GM23248 (cell line): ENCODE measurements around the gene FGF14. TPM values are rescaled to one million over a fixed set of nuclear protein-coding genes. Genes with fewer than 3 reads are reported as not detected.

Experiments
- DNase-seq: peaks from one replicate; pipeline ENCODE4 v3.0.0-alpha.2; 2015
- H2AFZ ChIP-seq: fragments of 200-600 bp; sonication (generic); 2 replicates; pipeline ENCODE4 v1.6.1; 2016; ENCODE audit warnings: antibody characterized with exemption
- H3F3A ChIP-seq: fragments of 200-600 bp; sonication (generic); 2 replicates; pipeline ENCODE4 v1.6.1; 2016; ENCODE audit warnings: mild to moderate bottlenecking, antibody characterized with exemption, mixed run types; ENCODE audit not compliant: insufficient read depth
- H3K27ac ChIP-seq: fragments of 200-600 bp; sonication (generic); 2 replicates; pipeline ENCODE4 v1.5.1; 2016; ENCODE audit warnings: mild to moderate bottlenecking
- H3K27me3 ChIP-seq: fragments of 200-600 bp; sonication (generic); replicated peaks from 2 replicates; pipeline ENCODE4 v1.6.1; 2016; ENCODE audit warnings: mild to moderate bottlenecking; ENCODE audit not compliant: insufficient read depth
- H3K36me3 ChIP-seq: fragments of 200-600 bp; sonication (generic); 2 replicates; pipeline ENCODE4 v1.6.1; 2016; ENCODE audit warnings: low read depth, mild to moderate bottlenecking
- H3K4me1 ChIP-seq: fragments of 200-600 bp; sonication (generic); 2 replicates; pipeline ENCODE4 v1.6.1; 2016; ENCODE audit warnings: mild to moderate bottlenecking; ENCODE audit not compliant: insufficient read depth
- H3K4me2 ChIP-seq: fragments of 200-600 bp; sonication (generic); one replicate; pipeline ENCODE4 v1.6.1; 2016; ENCODE audit warnings: mild to moderate bottlenecking; ENCODE audit not compliant: unreplicated experiment
- H3K4me3 ChIP-seq: fragments of 200-600 bp; sonication (generic); 2 replicates; pipeline ENCODE4 v1.5.1; 2016; ENCODE audit warnings: mild to moderate bottlenecking
- H3K79me2 ChIP-seq: fragments of 200-600 bp; sonication (generic); 2 replicates; pipeline ENCODE4 v1.6.1; 2016; ENCODE audit warnings: mild to moderate bottlenecking; ENCODE audit not compliant: insufficient read depth
- H3K9ac ChIP-seq: fragments of 200-600 bp; sonication (generic); 2 replicates; pipeline ENCODE4 v1.6.1; 2016; ENCODE audit warnings: mild to moderate bottlenecking
- H3K9me2 ChIP-seq: fragments of 200-600 bp; sonication (generic); 2 replicates; pipeline ENCODE4 v1.6.1; 2016; ENCODE audit warnings: mixed run types, mild to moderate bottlenecking, moderate library complexity; ENCODE audit not compliant: insufficient read depth
- H3K9me3 ChIP-seq: fragments of 200-600 bp; sonication (generic); one replicate; pipeline ENCODE4 v1.6.1; 2017; ENCODE audit warnings: low read depth
- H4K20me1 ChIP-seq: fragments of 200-600 bp; sonication (generic); 2 replicates; pipeline ENCODE4 v1.6.0; 2016; ENCODE audit not compliant: insufficient read depth
- EZH2 ChIP-seq: fragments of 200-600 bp; sonication (generic); IDR thresholded peaks from 2 replicates; pipeline ENCODE4 v1.6.1; 2018; ENCODE audit warnings: antibody characterized with exemption, mild to moderate bottlenecking; ENCODE audit not compliant: insufficient read depth, poor library complexity, severe bottlenecking
- EZH2phosphoT487 ChIP-seq: fragments of 200-600 bp; sonication (generic); IDR thresholded peaks from 2 replicates; pipeline ENCODE4 v1.6.1; 2018; ENCODE audit warnings: antibody characterized with exemption, moderate library complexity, mild to moderate bottlenecking, low read depth; ENCODE audit not compliant: insufficient read depth
- WGBS, 2 experiments: methylation state at CpG; one replicate each; pipeline ENCODE4 v1.1.6; 2015 to 2017; ENCODE audit warnings: low lambda C conversion rate in 2 of 2, low coverage in 1 of 2; ENCODE audit errors: missing lambda C conversion rate in 2 of 2; 5-methylcytosine and 5-hydroxymethylcytosine counted together
- in situ Hi-C: fragments of 300-500 bp; cut with MboI; formaldehyde crosslinking; loops from 2 replicates; pipeline ENCODE4 v1.15.0; 2020
- polyA plus RNA-seq: library from polyadenylated mRNA; unstranded; fragments of >200 nt; fragmentation: Nextera tagmentation; extraction: Ambion mirVana; gene quantifications from 2 replicates; pipeline ENCODE4 v1.2.1, GENCODE V29; 2016
- total RNA-seq: library from RNA; depleted of rRNA; stranded (reverse); fragments of >200 nt; shearing (Covaris generic); gene quantifications from 2 replicates; pipeline ENCODE4 v1.2.3, GENCODE V29; 2014

Gene FGF14
- total and polyA plus RNA-seq, 2 experiments from 2014 or later: 1.9 TPM; not detected in 1

DNA sequence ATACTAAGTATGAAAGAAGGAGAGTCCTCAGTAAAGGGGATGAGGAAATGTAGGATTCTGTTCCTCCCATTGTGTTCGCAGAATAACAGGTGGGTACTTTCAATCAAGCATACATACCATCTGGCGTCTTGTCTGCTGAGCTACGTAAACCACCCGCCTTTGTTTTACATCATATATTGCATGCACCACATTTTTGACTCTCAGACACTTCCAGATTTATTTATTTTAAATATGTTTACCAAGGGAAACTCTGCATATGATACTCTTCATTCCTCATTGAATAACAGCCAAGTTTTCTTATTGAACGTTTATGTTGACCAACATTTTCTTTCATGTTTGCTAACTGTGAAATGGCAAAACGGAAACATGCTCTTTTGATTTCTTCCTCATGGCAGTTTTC, 174.1 kb downstream of the FGF14 start:
- no peaks in the 10 kb centered on the region for H3F3A ChIP-seq
- no peak overlapping the region for H2AFZ ChIP-seq
- H3K27ac ChIP-seq: no peak overlapping the region
- H3K36me3 ChIP-seq: no peaks in the 10 kb centered on the region
- H3K9ac ChIP-seq: no peak overlapping the region
- H3K4me3 ChIP-seq: no peak overlapping the region
- no peaks in the 10 kb centered on the region for H3K9me2 ChIP-seq
- DNase-seq: no peak
- no peak overlapping the region for H3K4me2 ChIP-seq
- H3K9me3 ChIP-seq: no peaks in the 10 kb centered on the region
- in situ Hi-C loops: no loop called here
- H3K27me3 ChIP-seq: peaks cover 8% of the 10 kb centered on the region; the same call in 1 of the 2 replicates
- no peaks in the 10 kb centered on the region for H3K79me2 ChIP-seq
- H3K4me1 ChIP-seq: no peaks in the 10 kb centered on the region
- WGBS, 2 experiments: 35 to 44% methylated on average over 6 of the region's 6 CpGs
- no peaks in the 10 kb centered on the region for H4K20me1 ChIP-seq
- no peak for TF ChIP-seq EZH2phosphoT487
- no peak for TF ChIP-seq EZH2

DNA sequence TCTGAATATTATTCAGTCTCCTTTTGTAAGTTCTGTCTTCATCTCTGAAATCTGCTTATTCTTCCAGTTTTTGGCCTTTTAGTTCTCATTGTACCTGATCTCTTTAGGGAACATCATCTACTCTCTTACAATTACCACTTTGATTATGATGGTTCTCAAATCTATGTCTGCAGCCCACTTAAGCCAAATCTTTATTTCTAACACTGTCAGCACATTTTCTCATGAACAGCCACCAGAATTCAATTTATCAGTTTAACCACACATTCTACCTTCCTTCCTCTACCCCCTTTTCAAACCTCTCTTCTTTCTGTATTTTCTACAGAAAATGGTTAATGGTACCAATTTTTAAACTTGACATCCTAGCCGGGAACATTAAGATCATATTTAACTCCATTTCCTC, 175.3 kb downstream of the FGF14 start:
- H3K4me2 ChIP-seq: no peak overlapping the region
- H3K4me1 ChIP-seq: no peaks in the 10 kb centered on the region
- H3F3A ChIP-seq: no peaks in the 10 kb centered on the region
- H2AFZ ChIP-seq: no peak overlapping the region
- DNase-seq: no peak
- H3K27ac ChIP-seq: no peak overlapping the region
- H3K9me3 ChIP-seq: no peaks in the 10 kb centered on the region
- no peaks in the 10 kb centered on the region for H3K36me3 ChIP-seq
- no peaks in the 10 kb centered on the region; the same call in 1 of the 2 replicates for H3K9me2 ChIP-seq
- no peaks in the 10 kb centered on the region for H3K79me2 ChIP-seq
- no peak overlapping the region for H3K9ac ChIP-seq
- TF ChIP-seq EZH2phosphoT487: no peak
- TF ChIP-seq EZH2: no peak
- H3K27me3 ChIP-seq: peaks cover 11% of the 10 kb centered on the region; the same call in 1 of the 2 replicates
- in situ Hi-C loops: no loop called here
- H4K20me1 ChIP-seq: no peaks in the 10 kb centered on the region
- WGBS, 2 experiments: 31 to 34% methylated on average over 1 of the region's 1 CpG
- H3K4me3 ChIP-seq: no peak overlapping the region

DNA sequence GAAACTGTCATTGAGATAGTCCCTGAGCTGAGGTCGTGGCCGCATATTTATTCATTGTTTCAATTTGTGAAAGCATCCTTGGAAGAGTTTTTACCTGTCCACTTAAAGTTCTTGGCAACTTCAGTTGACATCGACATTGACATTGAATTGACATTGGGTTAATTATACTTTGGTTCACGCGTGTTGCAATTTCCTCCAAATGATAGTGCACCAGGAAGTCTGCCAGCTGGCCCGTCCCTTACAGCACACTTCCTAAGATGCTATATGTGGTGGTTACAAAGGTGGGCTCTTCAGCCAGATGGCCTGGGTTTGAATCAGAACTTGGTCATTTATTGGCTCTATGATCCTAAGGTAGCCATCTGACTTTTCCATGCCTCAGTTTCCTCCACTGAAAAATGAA, 176.0 kb downstream of the FGF14 start:
- no peak for DNase-seq
- no peak overlapping the region for H3K4me2 ChIP-seq
- no peak overlapping the region for H3K9ac ChIP-seq
- H3F3A ChIP-seq: no peaks in the 10 kb centered on the region
- TF ChIP-seq EZH2 (no peak), EZH2phosphoT487 (no peak)
- no peak overlapping the region for H2AFZ ChIP-seq
- no peaks in the 10 kb centered on the region for H3K9me3 ChIP-seq
- 65 to 71% methylated on average over 6 of the region's 6 CpGs for WGBS, 2 experiments
- no peak overlapping the region for H3K4me3 ChIP-seq
- no peaks in the 10 kb centered on the region; the same call in 1 of the 2 replicates for H3K9me2 ChIP-seq
- H3K27me3 ChIP-seq: peaks cover 13% of the 10 kb centered on the region; the same call in 1 of the 2 replicates
- in situ Hi-C loops: no loop called here
- H3K36me3 ChIP-seq: no peaks in the 10 kb centered on the region
- H3K79me2 ChIP-seq: no peaks in the 10 kb centered on the region
- no peaks in the 10 kb centered on the region for H4K20me1 ChIP-seq
- H3K4me1 ChIP-seq: no peaks in the 10 kb centered on the region
- no peak overlapping the region for H3K27ac ChIP-seq

DNA sequence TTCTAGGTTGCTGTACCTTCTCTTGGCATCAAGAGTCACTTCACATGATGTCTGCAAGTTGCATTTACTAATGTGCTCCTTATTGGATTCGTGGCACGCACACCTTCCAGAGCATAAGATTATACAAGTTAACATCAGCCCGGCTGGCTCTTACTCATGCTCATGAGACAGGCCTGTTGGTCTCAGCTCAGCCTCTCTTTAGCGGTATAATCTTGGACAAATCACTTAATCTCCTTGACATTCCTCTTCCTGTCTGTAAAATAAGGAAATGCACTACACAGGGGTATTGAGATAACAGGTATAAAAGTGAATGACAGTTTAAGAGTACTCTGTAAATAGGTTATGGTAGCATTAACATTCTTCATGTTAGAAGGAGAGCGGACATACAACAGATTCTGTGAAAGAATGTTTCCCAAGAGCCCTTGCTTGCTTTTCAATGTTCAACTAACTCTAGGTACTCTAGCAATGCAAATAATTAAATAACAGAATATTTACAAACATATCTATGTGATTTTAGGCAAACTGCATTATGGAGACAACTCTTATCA, 181.1 kb downstream of the FGF14 start:
- no peak for DNase-seq
- Histone ChIP-seq H3K79me2 (no peaks in the 10 kb centered on the region), H3F3A (no peaks in the 10 kb centered on the region), H3K36me3 (no peaks in the 10 kb centered on the region), H4K20me1 (no peaks in the 10 kb centered on the region), H3K4me3 (no peak overlapping the region), H3K9me3 (no peaks in the 10 kb centered on the region), H3K4me2 (no peak overlapping the region), H3K9ac (no peak overlapping the region), H3K4me1 (no peaks in the 10 kb centered on the region), H3K27me3 (peaks cover 8% of the 10 kb centered on the region; the same call in 1 of the 2 replicates), H3K27ac (no peak overlapping the region), H3K9me2 (no peaks in the 10 kb centered on the region; the same call in 1 of the 2 replicates), H2AFZ (no peak overlapping the region)
- 59 to 64% methylated on average over 5 of the region's 5 CpGs for WGBS, 2 experiments
- TF ChIP-seq EZH2 (no peak), EZH2phosphoT487 (no peak)
- in situ Hi-C loops: no loop called here

DNA sequence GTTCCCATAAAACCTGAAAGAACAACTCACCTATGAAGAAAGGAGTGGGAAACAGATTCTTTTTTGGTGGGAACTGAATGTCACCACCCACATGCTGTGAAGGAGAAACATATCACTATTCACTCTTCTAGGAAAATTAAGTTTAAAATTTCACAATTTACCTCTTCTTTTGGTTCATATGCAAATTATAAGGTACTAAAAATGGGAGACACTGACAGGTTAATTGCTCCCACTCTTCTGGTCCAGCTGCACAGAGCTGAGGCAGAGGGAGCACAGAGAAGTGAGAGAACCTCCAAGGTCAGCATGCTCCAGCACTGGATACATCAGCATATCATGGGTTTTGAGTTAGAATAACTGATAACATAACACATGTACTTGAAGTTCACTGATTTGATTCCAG, 186.9 kb downstream of the FGF14 start:
- DNase-seq: no peak
- no peaks in the 10 kb centered on the region for H3K9me2 ChIP-seq
- H3K9me3 ChIP-seq: no peaks in the 10 kb centered on the region
- TF ChIP-seq EZH2phosphoT487: no peak
- TF ChIP-seq EZH2: no peak
- no peaks in the 10 kb centered on the region for H3F3A ChIP-seq
- H3K9ac ChIP-seq: no peak overlapping the region
- H3K79me2 ChIP-seq: no peaks in the 10 kb centered on the region
- H3K4me2 ChIP-seq: no peak overlapping the region
- H3K4me3 ChIP-seq: no peak overlapping the region
- H2AFZ ChIP-seq: no peak overlapping the region
- in situ Hi-C loops: no loop called here
- no peaks in the 10 kb centered on the region for H3K4me1 ChIP-seq
- no peaks in the 10 kb centered on the region for H4K20me1 ChIP-seq
- no peak overlapping the region for H3K27ac ChIP-seq
- no peaks in the 10 kb centered on the region for H3K36me3 ChIP-seq
- peaks cover 21% of the 10 kb centered on the region for H3K27me3 ChIP-seq
